Transverse colon (tissue), 3 donors: ENCODE results near the gene RABGAP1L.

ENCODE experiments used
- POLR2A ChIP-seq: fragments of 450-650 bp; IDR thresholded peaks from one replicate; pipeline ENCODE4 v1.6.1; 2016; ENCODE audit warnings: antibody characterized with exemption, mild to moderate bottlenecking, moderate library complexity
- TF ChIP-seq, protein P1 (sequence below), 5 experiments: fragments of 200-600 bp in 3 of 5; fragments of 450-650 bp in 2 of 5; sonication (generic) in 3 of 5; IDR thresholded peaks; 1 replicate in 2 of 5; 2 replicates in 3 of 5; pipeline ENCODE4 v1.5.1; 2016 to 2017; ENCODE audit warnings: antibody characterized with exemption in 5 of 5, inconsistent platforms in 3 of 5, mild to moderate bottlenecking in 2 of 5, moderate library complexity in 1 of 5

DNA sequence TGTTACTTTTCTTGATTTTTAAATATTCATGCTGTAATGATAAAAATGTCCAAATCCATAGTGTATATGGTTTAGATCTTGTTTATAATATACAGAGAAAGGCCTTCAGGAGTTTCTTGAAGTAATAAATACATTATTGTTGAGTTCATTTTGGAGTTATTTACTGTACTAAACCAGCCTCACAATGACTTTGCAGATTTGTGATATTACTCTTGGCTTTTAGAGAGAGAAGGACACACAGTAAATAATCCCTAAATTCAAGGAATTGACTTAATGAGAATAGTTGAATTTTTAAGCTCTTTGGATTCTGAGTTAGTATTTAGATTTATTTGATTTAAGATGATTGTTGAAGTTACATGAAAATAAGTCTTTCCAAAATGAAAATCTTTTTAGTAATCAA is 38.9 kb downstream of the RABGAP1L start:
- TF ChIP-seq POLR2A, result no peak
- TF ChIP-seq, protein P1, sequence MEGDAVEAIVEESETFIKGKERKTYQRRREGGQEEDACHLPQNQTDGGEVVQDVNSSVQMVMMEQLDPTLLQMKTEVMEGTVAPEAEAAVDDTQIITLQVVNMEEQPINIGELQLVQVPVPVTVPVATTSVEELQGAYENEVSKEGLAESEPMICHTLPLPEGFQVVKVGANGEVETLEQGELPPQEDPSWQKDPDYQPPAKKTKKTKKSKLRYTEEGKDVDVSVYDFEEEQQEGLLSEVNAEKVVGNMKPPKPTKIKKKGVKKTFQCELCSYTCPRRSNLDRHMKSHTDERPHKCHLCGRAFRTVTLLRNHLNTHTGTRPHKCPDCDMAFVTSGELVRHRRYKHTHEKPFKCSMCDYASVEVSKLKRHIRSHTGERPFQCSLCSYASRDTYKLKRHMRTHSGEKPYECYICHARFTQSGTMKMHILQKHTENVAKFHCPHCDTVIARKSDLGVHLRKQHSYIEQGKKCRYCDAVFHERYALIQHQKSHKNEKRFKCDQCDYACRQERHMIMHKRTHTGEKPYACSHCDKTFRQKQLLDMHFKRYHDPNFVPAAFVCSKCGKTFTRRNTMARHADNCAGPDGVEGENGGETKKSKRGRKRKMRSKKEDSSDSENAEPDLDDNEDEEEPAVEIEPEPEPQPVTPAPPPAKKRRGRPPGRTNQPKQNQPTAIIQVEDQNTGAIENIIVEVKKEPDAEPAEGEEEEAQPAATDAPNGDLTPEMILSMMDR (IDR thresholded peaks at IDR 0.05), result no peak
